Right lung (tissue), 5 donors: ENCODE results near the gene CHST6. TPM values are rescaled to one million over a fixed set of nuclear protein-coding genes. Genes with fewer than 3 reads are reported as not detected.
A peak's percentile ranks its signal among the peaks of the same experiment; 100 is the strongest.
"Not testable (repeated sequence)": the region's sequence is repeated elsewhere in the genome, so short reads cannot be mapped to it uniquely, and the experiment has no call there.

Experiments used
- DNase-seq, 2 donors: peaks; one replicate each; pipeline ENCODE4 v3.0.0-alpha.2; 2013
- polyA plus RNA-seq, 5 donors: library from polyadenylated mRNA; unstranded; fragments of 120-200 nt; gene quantifications; one replicate each; pipeline versions ENCODE4 v1.2.1 to v1.2.3, GENCODE V29; 2013; ENCODE audit warnings: inconsistent platforms in 1 of 5, low replicate concordance in 1 of 5; ENCODE audit not compliant: insufficient read length in 5 of 5, insufficient read depth in 1 of 5

CHST6 gene
- polyA plus RNA-seq, 5 donors, result 0.80 to 2.1 (median 1.6) TPM

DNA sequence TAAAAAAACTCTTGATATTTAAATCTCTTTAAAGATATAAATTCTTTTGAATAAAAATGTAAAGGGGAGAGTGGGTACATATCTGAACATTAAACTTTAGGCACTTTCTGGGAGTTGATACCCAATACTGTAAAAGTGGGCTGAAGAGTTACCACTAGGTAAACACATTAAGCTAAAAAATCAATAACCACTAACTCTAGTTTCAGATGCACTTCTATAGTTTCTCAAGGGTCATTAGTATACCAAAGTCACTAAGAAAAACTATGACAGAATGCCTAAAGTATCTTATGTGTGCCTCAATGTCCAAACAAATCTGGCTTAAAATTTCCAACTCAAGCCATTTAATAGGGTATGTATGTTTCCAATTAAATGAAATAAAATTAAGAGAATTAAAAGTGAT lies 48.8 kb downstream of the CHST6 start:
- DNase-seq, result no peak

DNA sequence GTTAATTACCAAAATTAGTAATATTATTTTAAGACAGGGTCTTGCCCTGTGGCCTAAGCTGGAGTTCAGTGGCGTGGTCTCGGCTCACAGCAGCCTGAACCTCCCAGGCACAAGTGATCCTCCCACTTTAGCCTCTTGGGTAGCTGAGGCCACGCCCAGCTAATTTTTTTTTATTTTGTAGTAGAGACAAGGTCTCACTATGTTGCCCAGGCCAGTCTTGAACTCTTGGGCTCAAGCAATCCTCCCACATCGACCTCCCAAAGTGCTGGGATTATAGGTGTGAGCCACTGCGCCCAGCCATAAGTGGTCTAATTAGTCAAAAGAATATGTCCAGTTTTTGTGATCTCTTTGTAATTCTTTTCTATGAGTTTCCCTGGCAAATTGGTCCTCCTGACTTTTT lies 49.9 kb downstream of the CHST6 start:
- DNase-seq, result no peak

DNA sequence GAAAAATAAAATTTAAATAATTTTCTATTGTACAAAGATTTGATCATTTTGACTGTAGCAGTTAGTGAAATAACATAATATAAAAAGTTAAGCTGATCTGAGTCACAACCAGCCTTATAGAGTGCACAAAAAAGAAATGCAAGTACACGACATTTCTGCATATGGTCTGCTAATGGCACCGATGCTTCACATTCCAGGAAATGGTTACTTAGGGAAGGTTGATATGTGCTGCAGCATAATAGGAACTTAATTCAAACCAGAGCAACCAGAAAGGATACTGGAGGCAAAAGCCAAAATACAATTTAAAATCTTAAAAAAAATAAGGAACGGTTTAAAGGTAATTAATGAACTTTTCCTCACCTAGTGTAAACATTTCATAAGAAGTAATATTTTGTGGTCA lies 51.9 kb downstream of the CHST6 start:
- DNase-seq, result no peak

DNA sequence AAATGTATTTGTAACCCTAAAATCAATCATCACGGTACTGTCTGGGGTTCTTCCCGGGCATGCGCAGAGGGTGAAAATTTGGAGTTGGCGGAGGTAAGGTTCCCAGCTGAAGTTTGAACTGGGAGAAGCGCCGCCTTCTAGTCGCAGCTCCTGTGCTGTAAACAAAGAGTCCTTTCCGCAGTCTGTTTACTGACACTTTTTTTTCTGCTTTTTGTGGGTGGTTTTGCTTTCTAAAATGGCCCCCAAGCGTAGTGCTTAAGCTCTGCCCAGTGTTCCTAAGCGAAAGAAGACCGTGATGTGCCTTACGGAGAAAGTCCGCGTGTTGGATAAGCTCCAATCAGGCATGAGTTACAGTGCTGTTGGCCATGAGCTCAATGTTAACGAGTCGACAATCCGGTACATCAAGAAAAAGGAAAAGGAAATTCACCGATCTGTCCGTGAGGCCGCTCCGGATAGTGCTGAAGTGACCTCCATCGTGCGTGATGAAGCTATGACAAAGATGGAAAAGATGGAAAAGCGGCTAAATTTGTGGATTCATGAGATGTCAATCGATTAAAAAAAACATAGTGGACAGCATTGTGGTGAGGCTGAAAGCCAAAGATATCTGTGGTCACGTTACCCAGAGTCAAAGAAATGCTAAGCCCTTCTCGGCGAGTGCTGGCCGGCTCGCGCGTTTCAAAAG lies 61.4 kb downstream of the CHST6 start:
- peak; percentile 91 to 92 for DNase-seq

DNA sequence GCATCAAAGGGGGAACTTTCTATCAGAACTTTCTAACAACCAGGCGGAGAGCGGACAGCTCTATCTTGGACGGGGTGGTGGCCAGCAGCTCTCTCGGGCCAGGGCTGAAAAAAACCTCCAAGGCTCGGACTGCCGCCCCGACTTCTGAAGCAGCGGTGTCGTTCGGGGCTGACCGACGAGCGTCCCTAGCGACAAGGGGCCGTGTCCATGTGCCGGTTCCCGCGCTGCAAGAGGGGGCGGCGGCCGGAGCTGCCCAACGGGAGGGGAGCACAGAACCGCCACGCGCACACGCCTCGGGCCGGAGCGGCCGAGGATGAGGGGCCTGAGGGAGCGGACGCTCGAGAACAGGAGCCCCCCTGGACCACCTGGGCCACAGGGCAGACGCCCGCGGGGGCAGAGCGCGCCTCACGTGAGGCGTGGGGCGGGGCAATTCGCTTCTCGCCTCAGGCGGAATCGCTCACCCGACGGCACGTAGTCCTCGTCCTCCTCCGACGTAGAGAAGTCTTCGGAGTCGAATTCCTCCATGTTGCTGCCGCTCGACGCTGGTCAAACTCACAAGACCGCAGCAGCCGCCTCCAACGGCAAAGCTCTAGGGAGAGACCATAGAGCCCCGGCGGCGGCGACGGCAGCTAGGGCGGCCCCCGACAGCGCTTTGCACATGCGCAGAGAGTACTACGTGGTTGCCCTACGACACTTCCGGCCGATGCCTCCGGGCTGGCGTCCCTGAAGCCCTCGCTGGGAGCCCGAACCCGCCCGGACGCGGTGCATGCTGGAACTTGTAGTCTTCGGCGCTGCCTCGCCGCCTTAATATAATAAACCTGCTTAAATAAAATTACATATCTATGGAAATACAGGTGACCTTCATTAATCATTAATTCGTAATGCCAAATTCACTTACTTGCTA lies 62.2 kb downstream of the CHST6 start, which contains the start of gene CFDP1:
TSS of gene CFDP1 (minus strand) at position 676 of the 904 bp plus-strand sequence. CDS start at position 525, 151 bp downstream.
- DNase-seq, result peak; percentile 96

DNA sequence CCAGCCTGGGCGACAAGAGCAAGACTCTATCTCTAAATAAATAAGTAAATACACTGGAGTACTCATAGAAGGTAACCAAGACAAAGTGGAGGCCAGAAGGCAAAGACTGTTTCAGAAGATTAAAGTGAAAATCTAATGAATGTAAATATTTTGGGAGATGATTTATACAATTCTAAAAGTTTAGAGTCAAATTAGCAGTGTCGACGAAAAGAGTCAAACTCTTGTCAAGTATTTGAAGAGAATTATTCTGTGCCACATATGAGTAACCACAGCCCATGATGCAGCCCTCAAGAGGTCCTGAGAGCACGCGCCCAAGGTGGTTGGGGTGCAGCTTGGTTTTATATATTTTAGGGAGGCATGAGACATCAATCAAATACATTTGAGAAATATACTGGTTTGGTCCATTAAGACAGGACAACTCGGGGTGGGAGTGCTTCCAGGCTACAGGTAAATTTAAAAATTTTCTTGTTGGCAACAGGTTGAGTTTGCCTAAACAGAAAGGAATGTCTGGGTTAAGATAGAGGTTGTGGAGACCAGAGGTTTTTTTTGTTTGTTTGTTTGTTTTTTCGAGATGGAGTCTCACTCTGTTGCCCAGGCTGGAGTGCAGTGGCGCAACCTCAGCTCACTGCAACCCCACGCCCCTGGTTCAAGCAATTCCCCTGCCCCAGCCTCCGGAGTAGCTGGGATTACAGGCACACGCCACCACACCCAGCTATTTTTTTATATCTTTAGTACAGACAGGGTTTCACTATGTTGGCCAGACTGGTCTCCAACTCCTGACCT lies 65.4 kb downstream of the CHST6 start:
- no peak for DNase-seq

DNA sequence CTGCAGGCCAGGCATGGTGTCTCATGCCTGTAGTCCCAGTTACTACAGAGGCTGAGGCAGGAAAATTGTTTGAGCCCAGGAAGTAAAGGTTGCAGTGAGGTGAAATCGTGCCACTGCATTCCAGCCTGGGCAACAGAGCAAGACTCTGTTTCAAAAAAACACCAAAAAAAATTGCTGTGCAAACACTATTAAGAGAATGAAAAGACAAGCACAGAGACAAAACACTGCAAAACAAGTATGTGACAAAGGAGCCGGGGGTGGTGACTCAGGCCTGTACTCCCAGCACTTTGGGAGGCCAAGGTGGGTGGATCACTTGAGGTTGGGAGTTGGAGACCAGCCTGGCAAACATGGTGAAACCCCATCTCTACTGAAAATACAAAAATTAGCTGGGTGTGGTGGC lies 68.7 kb downstream of the CHST6 start:
- not testable (repeated sequence) for DNase-seq

DNA sequence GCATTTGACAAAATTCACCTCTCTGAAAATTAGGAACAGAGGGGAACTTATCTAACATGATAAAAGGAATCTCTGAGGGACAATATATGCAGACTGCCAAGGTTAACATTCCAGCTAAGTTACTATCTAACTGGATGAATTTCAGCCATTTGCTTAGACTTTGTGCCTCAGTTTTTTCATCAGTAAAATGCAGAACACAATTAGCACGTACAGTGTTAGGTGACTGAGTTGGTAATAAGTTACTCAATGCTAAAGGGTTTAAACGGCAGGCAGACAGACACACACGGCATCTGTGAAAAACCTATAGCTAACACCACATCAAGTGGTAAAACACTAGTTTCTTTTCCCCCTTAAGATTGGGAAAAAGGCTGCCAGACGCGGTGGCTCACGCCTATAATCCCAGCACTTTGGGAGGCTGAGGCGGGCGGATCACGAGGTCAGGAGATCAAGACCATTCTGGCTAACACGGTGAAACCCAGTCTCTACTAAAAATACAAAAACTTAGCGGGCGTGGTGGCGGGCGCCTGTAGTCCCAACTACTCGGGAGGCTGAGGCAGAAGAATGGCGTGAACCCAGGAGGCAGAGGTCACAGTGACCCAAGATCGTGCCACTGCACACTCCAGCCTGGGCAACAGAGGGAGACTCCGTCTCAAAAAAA lies 71.0 kb downstream of the CHST6 start:
- not testable (repeated sequence) for DNase-seq

DNA sequence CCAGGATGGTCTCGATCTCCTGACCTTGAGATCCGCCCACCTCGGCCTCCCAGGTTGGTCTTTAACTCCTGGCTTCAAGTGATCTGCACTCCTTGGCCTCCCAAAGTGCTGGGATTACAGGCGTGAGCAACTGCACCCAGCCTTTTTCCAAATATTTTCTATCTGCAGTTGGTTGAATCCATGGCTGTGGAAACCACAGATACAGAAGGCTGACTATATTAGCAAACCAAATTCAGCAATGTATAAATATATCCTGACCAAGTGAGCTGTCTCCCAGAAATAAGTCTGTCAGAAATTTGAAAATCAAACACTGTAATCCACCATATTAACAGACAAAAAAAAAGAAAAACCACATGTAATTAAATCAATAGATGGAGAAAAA lies 71.5 kb downstream of the CHST6 start:
- DNase-seq, result no peak

Other genes starting within 250 kb of the CHST6 start
- gene BCAR1, start 243.8 kb downstream of the CHST6 start, polyA plus RNA-seq, result 10 to 100 TPM; 32.6 to 76.2 (median 54.7) TPM
- gene CFDP1, start 61.9 kb downstream of the CHST6 start, polyA plus RNA-seq, result 100 to 1,000 TPM; 139 to 173 (median 147) TPM
- gene TMEM170A, start 30.8 kb downstream of the CHST6 start, polyA plus RNA-seq, result 10 to 100 TPM; 27.5 to 42.3 (median 37.3) TPM
- gene CHST5, start 40.7 kb upstream of the CHST6 start, polyA plus RNA-seq, result 1 to 10 TPM in 1 of 5 donors, under 1 TPM in 4; 0.44 to 1.0 (median 0.67) TPM
- gene TMEM231, start 60.8 kb upstream of the CHST6 start, polyA plus RNA-seq, result 10 to 100 TPM; 16.5 to 30.4 (median 26.4) TPM
- 100 to 1,000 TPM; 131 to 151 (median 138) TPM for gene GABARAPL2, start 70.9 kb upstream of the CHST6 start, polyA plus RNA-seq
- gene ADAT1, start 127.8 kb upstream of the CHST6 start, polyA plus RNA-seq, result 10 to 100 TPM; 40.7 to 54.5 (median 42.5) TPM
- 100 to 1,000 TPM; 114 to 134 (median 123) TPM for gene KARS1, start 152.2 kb upstream of the CHST6 start, polyA plus RNA-seq
- gene TERF2IP, start 152.3 kb upstream of the CHST6 start, polyA plus RNA-seq, result 10 to 100 TPM; 74.8 to 83.9 (median 78.2) TPM
- gene CPHXL2, start 181.6 kb upstream of the CHST6 start, polyA plus RNA-seq, result under 1 TPM in 4 of 5 donors, not detected in 1; 0.09 to 0.30 (median 0.20) TPM
- gene DUXB, start 206.0 kb upstream of the CHST6 start, polyA plus RNA-seq, result under 1 TPM in 2 of 5 donors, not detected in 3; 0.18 to 0.28 TPM
- gene CPHXL, start 231.0 kb upstream of the CHST6 start, polyA plus RNA-seq, result not detected